GM12892 (cell line): ENCODE results near the gene METTL14.
A peak's percentile ranks its signal among the peaks of the same experiment; 100 is the strongest.

ENCODE experiments used
- DNase-seq: peaks from one replicate; pipeline ENCODE4 v3.0.0; 2011; ENCODE audit not compliant: insufficient read length
- FAIRE-seq: peaks from 2 replicates; lab custom pipeline; 2011; peaks lifted over from hg19 to GRCh38; lab: Jason Lieb, UNC
- POLR2A ChIP-seq: IDR thresholded peaks from 2 replicates; pipeline ENCODE4 v1.6.1; 2011; ENCODE audit warnings: low read depth, low read length, control low read depth
- POLR2AphosphoS5 ChIP-seq: IDR thresholded peaks from 2 replicates; pipeline ENCODE4 v1.6.1; 2011; ENCODE audit warnings: low read depth, low read length, control low read depth
- TAF1 ChIP-seq: IDR thresholded peaks from 2 replicates; pipeline ENCODE4 v1.6.1; 2011; ENCODE audit warnings: low read depth, mild to moderate bottlenecking, control low read depth, low read length, borderline replicate concordance

Gene METTL14

DNA sequence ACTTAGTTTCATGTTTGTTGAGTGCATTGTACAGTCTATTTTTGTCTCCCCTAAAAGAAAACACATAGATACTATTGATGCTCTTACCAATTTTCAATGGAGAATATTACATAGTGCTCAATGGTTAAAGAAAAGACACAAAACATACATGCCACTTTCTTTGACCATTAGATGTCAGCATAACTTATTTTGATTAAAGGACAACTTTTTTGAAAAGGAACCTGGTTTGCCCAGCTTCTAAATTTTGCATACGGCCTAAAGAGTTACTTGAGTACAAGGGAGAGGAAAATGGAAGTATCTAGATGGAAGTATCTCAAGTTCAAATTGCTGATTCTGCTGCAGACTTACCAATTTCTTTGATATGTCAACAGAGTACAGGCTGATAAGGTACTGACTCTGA lies 68.5 kb downstream of the METTL14 start:
- FAIRE-seq = no peak
- TF ChIP-seq POLR2AphosphoS5 (no peak), POLR2A (no peak), TAF1 (no peak)
- DNase-seq = no peak

DNA sequence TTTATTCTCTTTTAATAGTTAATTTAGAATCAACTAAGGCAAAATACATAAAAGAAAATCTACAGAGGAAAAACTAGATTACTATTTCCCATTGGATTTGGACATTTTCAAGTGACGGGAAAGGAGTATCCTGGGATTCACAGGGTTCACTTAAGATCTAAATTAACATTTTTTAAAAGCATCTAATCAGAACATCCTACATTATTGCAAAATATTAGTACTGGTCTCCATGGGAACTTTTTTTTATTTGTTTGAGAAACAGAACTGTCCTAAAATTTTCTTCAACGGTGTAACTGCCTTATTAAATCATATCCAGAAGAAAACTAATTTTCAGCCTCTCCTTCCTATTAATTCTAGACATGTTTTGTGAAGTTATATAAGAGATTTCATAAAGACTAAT lies 69.7 kb downstream of the METTL14 start:
- DNase-seq = no peak
- no peak for TF ChIP-seq POLR2A
- no peak for TF ChIP-seq TAF1
- FAIRE-seq = no peak

DNA sequence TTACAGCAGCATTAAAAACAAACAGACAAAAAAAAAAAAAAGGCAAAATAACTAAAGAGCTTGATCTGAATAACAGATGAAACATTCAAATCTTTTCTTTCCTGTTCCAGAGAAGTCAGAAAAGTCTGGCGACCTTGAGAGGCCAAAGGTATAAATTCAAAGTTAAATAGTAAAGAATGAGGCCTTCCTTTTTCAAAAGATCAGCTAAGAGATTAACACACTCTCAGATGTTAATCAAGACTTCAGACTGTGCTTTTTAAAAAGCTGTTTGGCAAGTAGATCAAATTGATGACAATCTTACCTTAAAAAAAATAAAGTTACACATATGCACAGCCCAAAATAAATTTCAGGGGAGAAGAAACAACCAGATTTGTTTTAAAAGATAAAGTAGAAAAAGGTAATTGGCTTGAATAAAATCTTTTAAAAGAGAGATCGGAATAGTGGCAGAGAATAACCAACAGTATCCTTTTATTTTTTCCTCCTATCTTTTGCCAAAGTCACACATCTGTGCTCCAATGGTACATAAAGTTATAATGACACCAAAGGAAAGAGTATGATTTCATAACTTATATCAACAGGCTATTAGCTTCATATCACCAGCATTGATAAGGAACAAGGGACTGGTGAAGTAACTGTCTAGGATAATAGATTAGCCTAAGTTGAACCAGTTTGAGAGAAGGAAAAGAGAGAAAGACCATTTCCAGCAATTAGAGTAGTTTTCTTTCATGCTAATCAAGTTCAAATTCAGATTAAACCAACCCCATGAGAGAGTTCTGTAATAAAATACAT lies 70.4 kb downstream of the METTL14 start:
- DNase-seq = no peak
- FAIRE-seq = no peak
- no peak for TF ChIP-seq TAF1
- no peak for TF ChIP-seq POLR2AphosphoS5
- TF ChIP-seq POLR2A = no peak

DNA sequence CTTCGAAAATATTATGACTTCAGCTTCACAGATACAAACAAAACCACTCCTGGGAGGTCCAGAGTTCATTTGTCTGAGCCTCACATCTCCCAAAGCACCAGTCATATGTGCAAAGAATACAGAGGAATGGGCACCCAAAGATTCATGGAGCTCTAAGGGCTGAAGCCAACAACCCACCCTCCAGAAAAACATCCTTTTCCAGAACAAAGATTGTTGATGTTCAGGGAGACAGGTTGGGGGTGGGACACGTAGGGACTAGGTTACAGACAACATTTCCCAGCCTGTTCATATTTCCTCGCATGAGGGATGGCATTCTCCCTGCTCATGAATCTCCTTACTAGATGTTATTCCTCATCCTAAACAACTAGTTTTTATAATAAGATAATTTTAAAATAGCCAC lies 71.2 kb downstream of the METTL14 start:
- TF ChIP-seq POLR2AphosphoS5 (no peak), TAF1 (no peak), POLR2A (no peak)
- FAIRE-seq = no peak

DNA sequence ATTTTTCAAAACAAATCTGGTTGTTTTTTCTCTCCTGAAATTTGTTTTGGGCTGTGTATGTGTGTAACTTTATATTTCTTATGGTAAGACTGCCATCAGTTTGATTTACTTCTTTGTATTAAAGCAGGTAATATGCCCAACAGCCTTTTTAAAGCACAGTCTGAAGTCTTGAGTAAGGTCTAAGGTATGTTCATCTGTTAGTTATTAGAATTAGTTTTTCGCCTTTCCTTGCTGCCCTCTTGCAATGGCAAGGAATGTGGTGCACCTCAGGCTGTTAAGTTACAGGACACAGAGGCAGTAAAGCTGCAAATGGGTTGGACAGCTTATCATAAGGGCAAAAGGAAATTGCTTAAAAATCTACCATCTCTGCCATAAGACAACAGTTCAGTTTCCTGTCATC lies 71.8 kb downstream of the METTL14 start:
- TF ChIP-seq POLR2A = no peak
- TF ChIP-seq POLR2AphosphoS5 = no peak
- TF ChIP-seq TAF1 = no peak
- DNase-seq (no peak), FAIRE-seq (no peak)

More for the DNA sequence above, 71.2 kb downstream of the METTL14 start:
- no peak for DNase-seq

DNA sequence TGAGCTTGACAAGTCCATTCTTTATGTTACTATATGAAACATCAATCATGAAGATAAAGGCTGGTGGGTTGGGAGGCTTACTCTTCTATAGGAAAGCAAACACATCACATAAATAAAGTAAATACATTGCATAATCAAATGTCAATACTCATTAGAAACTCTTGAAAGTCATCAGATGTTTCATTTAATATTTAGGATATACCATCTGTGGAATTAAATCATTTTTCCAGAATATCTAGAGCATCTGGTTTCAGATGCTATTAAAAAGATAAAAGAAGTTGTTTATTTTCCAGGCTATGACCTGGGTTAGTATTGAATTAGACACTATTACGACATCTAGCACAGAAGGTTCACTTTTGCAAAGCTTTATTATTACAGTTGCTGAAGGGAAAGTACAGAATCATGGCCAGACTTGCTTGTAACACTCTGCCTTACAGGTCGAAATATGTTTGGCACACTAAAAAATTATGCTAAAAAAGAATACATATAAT lies 72.6 kb downstream of the METTL14 start:
- no peak for FAIRE-seq
- TF ChIP-seq TAF1 (no peak), POLR2AphosphoS5 (no peak), POLR2A (no peak)
- no peak for DNase-seq

DNA sequence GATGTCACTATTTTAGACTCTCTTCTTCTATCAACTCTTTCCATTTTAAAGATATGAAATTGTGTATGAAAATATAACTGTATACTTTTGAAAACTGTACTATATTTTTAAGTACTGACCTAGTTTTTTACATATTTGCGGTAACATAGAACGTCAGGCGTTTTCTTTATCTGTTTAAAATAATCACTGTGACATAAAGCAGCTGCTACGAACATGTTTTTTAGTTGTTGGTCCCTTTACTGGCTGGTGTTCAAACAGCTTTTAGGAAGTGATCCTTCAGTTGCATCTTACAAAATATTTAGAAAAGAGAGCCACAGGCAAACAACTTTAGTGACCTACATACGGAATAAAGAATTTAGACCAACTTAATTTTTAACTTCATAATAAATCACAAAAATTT lies 73.1 kb downstream of the METTL14 start:
- no peak for DNase-seq
- no peak for FAIRE-seq
- no peak for TF ChIP-seq TAF1

DNA sequence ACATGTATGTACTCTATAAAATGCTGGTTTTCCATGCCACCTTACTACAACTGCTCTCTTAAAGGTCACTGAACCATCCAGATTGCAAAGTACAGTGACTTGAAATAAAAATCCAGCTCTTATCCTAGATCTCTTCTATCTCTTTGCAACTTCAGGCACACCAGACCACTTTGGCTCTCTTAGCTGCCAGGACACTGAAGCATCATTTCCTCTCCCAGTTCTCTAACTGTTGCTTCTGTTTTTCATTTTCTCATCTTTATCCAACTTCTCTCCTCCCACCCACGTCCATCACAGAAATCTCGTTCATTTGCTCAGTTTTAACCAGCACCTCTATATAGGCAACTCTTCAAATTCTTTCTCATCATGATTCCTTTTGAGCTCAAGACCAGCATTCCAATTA lies 74.3 kb downstream of the METTL14 start:
- DNase-seq = no peak
- no peak for FAIRE-seq

DNA sequence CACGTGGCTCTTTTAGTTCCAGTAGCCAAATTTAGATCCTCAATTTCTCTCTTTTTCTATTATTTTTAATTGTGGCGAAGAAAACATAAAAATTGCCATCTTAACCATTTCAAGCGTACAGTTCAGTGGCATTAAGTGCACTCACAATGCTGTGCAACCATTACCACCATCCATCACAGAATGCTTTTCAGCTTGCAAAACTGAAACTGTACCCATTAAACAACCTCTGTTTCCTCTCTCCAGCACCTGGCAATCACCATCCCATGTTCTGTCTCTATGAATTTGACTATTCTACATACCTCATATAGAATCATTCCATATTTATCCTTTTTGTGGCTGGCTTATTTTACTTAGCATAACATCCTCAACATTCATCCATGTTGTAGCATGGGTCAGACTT lies 74.9 kb downstream of the METTL14 start:
- TF ChIP-seq TAF1 = no peak
- no peak for TF ChIP-seq POLR2A
- TF ChIP-seq POLR2AphosphoS5 = no peak
- FAIRE-seq = no peak
- no peak for DNase-seq

More for the DNA sequence above, 74.3 kb downstream of the METTL14 start:
- TF ChIP-seq TAF1 = no peak
- TF ChIP-seq POLR2A = no peak
- no peak for TF ChIP-seq POLR2AphosphoS5

DNA sequence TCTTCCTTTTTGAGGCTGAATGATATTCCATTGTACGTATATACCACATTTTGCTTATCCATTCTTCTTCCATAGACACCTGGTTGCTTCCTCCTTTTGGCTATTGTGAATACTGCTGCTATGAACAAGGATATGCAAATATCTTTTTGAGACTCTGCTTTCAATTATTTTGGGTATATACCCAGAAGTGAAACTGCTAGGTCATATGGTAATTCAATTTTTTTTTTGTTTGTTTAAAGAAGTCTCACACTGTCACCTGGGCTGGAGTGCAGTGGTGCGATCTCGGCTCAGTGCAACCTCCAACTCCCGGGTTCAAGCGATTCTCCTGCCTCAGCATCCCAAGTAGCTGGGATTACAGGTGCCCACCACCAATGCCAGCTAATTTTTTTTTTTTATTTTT lies 75.3 kb downstream of the METTL14 start:
- TF ChIP-seq POLR2AphosphoS5 (no peak), TAF1 (no peak), POLR2A (no peak)
- FAIRE-seq = peak; percentile 83
- DNase-seq = no peak

DNA sequence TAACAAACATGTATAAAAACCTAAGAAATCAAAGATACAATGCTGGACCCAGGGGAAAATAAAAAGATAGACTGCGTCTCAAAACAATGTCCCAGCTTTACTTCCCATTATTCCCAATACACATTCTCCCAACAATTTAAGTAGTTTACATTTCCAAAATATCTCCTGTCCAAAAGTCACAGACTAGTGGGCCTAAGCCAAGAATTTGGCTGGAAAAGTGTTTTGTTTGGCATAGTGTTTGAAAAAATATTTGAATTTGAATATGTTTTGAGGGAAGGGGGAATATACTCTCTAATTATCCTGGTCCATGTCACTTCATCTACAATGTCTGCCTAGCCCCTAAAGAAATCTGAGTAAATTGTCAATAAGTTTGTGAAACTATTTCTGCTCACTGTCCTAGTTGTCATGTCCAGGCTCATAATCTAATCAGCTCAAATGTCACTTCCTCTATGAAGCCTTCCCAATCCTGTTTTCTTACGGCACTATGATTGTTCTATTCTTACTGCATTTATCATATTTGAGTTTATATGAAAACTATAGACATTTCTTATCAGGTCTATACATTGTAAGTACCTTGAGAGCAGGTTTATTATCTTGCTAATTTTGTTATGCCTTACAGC lies 76.3 kb downstream of the METTL14 start:
- TF ChIP-seq TAF1 = no peak
- no peak for TF ChIP-seq POLR2AphosphoS5
- no peak for TF ChIP-seq POLR2A
- FAIRE-seq (no peak), DNase-seq (no peak)

DNA sequence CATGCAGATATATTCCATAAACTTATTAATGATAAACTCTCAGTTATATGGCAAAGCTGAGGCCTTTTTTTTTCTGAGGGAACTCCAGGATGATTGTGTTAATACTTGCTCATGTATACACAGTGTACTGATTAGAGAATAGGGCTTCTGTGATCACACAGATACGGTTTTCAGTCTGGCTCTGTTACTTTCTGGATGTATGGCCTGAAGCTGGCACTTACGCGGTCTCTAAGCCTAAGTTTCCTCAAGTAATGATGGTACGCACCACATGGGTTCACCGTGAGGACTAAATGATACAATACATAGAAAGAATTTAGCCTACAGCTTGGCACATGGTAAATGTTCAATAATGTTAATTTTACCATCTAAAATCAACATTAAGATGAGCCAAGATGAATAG lies 77.0 kb downstream of the METTL14 start:
- no peak for TF ChIP-seq POLR2AphosphoS5
- TF ChIP-seq POLR2A = no peak
- no peak for TF ChIP-seq TAF1
- no peak for FAIRE-seq
- no peak for DNase-seq
